Activated naive CD4-positive, alpha-beta T cell (primary cell): ENCODE measurements around the gene SCAMP2.
"Not testable (repeated sequence)": the region's sequence is repeated elsewhere in the genome, so short reads cannot be mapped to it uniquely, and the experiment has no call there.

Source experiments
- DNase-seq, 4 experiments: peaks; one replicate each; lab custom pipeline; 2025; lab: John Stamatoyannopoulos, UW

The SCAMP2 gene

DNA sequence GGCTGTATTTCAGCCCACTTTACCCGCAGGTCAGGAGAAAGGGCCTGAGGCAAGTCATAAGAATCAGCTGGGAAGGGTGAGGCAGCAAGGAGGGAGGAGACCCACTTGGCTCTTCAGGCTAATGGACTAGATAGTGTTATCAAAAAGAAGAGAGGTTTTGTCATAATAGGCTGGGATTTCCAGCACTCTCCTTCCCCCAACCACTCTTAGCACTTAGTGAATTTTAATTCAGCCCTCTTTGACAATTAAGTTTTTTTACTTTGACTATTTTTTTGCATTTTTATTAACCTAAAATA lies 17.4 kb upstream of the SCAMP2 start:
- DNase-seq = no peak

DNA sequence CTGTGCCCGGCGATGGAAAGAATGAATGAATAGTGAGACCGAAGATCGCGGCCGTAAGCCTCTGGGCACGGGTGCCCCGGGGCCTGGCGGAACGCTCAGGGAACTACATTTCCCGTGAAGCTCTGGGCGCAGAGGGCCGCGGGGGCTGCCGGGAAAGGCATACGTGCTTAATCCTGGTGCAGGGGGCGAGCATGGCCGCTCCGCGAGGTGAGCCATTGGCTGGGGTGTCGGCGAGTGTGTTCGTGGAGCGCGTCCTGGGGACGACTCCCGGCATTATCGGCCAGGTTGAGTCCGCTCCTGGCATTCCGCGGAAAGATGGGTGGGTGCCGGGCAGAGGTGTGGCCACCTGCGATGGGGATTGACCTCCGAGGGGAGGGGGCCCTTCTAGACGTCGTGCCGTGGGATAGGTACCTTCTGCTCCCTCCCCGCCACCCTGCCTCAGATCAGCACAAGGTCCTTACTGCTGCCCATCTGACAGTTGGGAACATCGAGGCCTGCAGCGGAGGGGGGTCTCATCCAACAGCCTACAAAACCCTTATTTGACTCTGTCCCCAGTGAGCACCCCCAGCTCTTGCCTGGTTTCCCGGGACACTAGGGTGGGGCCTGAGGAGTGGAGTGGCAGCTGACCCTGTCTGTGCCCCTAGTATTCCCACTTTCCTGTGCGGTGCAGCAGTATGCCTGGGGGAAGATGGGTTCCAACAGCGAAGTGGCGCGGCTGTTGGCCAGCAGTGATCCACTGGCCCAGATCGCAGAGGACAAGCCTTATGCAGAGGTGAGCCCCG lies 16.9 kb upstream of the SCAMP2 start, which contains the start of gene MPI:
TSS of gene MPI (plus strand) at position 160 of the 782 bp plus-strand sequence. CDS start at position 192, 32 bp downstream.
- DNase-seq = peak; percentile 49 to 81 (median 70)

DNA sequence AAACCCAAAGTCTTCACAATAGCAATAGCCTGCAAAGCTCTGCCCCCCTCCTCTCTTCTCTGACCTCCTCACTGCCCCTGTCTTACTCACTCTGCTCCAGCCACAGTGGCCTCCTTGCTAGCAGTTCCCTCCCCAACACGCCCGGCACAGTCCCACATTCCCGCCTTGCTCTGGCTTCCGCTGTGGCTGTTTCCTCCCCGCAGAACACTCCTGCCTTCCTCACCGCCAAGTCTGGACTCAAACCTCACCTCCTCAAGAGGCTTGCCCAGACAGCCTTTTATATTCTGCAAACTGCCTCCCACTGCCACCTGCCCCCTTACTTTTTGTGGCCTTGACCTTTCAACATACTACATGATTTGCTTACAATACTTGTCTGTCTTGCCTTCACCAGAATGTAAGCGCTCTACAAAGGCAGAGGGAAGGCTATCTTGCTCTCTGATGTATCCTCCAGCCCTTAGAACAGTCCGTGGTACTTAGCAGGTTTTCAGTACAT lies 16.3 kb upstream of the SCAMP2 start:
- no peak for DNase-seq

DNA sequence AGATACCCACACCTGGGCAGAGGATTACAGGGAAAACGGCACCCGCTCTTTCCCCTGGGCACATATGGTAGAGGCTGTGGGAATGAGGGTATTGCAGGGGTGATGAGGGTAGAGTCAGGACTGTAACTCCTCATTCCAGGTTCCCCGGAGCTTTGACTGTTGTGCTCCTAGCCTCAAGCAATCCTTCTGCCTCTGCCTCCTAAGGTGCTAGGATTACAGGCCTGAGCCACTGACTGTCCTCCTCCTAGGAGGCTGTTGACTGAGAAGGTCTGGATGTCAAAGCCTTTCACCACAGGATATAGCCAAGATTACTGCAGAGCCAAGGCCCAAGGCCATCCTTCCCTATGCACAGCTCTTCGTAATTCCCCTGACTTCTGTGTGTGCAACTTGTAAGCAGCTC lies 15.6 kb upstream of the SCAMP2 start:
- DNase-seq = no peak

DNA sequence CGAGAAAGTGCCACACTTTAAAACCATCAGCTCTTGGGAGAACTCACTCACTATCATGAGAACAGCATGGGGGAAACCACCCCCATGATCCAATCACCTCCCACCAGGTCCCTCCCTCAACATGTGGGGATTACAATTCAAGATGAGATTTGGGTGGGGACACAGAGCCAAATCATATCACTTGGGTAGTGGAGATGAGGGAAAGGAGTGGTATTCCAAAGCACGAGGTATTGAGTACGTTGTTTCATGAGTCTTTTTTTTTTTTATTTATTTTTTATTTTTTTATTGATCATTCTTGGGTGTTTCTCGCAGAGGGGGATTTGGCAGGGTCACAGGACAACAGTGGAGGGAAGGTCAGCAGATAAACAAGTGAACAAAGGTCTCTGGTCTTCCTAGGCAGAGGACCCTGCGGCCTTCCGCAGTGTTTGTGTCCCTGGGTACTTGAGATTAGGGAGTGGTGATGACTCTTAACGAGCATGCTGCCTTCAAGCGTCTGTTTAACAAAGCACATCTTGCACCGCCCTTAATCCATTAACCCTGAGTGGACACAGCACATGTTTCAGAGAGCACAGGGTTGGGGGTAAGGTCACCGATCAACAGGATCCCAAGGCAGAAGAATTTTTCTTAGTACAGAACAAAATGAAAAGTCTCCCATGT lies 14.5 kb upstream of the SCAMP2 start:
- DNase-seq = not testable (repeated sequence)

DNA sequence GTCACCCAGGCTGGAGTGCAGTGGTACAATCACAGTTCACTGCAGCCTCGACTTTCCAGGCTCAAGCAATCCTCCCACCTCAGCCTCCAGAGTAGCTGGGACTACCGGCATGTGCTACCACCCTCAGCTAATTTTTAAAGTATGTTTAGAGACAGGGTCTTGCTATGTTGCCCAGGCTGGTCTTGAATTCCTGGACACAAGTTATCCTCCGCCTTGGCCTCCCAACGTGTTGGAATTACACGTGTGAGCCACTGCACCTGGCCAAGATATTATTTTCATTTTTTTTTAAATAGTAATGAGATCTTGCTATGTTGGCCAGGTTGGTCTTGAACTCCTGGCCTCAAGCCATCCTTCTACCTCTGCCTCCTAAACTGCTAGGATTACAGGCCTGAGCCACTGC lies 12.3 kb upstream of the SCAMP2 start:
- no peak for DNase-seq

DNA sequence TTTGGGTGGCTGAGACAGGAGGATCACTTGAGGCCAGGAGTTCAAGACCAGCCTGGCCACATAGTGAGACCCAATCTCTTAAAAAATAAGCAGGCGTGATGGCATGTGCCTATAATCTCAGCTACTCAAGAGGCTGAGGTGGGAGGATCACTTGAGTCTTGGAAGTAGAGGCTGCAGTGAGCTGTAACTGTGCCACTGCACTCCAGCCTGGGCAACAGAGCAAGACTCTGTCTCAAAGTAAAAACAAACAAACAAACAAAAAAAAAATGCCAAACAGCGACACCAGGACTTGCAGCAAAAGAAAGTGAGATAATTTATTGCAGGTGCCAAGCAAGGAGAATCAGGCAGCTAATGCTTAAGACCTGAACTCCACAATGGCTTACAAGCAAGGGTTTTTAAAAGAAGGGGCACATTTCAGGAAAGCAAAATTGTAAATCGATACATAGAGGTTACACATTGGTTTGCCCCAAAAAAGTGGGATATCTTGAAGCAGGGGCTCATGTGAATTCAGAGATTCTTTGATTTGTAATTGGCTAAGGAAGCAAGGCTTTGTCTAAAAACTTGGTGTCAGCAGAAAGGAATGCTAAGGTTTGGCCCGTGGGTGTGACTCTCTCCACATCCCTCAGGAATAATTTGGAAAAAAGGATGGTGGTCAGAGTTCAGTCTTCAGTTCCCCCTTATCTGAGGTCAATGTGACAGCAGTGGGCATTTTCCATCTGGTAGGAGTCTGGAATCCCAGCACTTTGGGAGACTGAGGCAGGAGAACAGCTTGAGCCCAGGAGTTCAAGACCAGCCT lies 11.5 kb upstream of the SCAMP2 start:
- no peak for DNase-seq

DNA sequence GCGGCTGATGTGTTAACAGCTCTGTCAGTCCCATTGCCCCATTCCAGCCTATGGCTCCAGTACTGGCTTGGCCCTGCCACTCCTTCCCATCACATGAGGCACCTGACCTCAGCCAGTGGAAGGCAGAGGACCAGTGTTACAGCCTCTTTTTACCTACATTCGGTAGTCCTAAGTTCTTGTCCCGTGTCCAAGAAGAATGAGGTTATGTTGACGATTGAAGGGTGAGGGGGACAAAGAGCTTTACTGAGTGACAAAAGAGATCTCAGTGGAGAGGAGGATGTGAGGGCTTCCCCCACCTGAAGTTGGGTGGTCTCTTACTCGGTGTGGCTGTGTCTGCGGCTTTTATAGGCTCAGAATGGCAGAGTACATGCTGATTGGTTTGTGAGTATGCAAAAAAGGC lies 9.4 kb upstream of the SCAMP2 start:
- no peak for DNase-seq

DNA sequence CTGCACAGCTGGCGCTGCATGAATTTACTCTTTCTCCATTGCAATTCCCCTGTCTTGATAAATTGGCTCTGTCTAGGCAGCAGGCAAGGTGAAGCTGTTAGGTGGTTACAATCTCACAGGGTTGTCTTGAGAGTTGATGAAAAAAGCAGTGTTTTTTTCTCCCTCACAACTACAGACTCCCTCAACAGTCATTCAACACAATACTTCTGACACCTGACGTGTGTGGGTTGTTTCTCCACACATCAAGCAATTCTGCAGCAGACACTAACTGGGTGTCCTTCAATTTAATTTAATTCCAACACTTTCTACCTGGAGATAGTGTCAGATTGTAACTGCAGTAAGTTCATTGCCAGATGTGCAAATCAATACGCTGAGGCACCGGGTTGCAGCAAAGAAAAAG lies 5.1 kb upstream of the SCAMP2 start:
- no peak for DNase-seq

DNA sequence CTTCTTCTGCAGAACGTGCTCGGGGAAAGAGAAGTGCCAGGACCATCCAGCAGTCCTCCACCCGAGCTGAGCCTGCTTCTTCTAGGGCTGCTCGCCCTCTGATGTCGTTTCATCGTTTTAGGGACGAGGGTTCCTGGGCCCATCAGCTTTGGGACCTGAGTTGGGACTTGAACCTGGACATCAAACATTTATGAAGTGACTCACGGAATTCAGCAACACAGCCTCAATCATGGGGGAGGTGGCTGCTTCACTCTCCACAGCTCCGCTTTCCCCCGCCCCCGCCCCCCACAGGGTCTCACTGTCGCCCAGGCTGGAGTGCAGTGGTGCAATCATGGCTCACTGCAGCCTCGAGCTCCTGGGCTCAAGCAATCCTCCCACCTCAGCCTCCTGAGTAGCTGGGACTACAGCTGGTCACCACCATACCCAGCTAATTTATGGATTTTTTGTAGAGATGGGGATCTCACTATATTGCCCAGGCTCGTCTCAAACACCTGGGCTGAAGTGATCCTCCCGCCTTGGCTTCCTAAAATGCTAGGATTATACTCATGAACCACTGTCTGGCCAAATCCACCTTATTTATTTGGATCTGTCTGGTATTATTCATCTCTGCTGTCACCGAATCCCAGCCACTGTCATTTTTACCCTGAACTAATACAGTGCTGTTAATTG lies 725 bp upstream of the SCAMP2 start:
- DNase-seq = no peak

DNA sequence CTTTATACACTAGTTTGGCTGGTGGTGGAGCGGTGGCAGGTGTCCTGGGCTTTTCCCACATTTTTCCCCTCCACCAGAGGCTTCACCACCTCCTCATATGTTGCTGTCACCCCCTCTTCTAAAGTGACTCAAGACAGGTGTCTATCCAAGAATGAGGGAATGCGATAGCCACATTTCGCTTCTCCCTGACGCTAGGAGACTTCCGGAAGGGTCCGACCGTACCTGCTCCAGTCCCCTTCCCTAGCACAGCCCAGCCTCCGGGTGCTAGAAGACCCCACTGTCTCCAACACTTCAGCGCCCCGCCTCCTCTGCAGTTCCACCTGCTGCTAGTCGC lies 496 bp downstream of the SCAMP2 start:
- no peak for DNase-seq

DNA sequence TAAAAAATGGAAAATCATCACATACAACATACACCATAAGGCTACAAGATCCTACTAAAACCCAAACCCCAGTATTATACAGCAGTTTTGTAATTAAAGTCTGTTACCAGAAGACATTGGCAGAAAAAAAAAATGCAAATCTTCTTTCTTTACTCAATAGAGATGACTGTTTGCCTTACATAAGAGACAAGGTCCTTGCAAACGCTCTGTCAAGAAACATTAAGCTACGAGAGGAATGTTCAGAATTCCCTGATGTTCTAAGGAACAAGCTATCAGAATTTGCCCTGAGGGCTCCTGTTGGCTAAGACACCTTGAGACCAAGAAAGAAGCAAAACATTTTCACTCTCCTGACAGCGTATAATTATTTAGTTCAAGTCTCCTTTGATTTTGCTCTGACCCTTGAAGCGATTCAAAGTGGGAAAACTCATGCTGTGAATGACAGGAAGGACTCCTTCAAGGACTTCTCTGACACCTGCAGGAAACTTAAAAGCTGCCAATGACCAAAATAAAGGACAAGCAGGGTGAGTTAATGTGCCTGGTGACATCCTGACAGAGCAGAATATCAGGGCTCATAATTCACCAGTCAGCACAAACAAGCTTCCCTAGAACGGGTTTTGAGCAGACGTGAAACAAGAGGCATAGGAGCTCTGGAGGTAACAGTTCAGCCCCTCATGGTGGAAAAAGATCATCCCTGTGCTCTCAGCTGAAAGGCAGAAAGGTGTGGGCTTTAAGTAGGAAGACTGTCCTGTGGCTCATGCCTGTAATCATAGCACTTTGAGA lies 2.5 kb downstream of the SCAMP2 start:
- no peak for DNase-seq

DNA sequence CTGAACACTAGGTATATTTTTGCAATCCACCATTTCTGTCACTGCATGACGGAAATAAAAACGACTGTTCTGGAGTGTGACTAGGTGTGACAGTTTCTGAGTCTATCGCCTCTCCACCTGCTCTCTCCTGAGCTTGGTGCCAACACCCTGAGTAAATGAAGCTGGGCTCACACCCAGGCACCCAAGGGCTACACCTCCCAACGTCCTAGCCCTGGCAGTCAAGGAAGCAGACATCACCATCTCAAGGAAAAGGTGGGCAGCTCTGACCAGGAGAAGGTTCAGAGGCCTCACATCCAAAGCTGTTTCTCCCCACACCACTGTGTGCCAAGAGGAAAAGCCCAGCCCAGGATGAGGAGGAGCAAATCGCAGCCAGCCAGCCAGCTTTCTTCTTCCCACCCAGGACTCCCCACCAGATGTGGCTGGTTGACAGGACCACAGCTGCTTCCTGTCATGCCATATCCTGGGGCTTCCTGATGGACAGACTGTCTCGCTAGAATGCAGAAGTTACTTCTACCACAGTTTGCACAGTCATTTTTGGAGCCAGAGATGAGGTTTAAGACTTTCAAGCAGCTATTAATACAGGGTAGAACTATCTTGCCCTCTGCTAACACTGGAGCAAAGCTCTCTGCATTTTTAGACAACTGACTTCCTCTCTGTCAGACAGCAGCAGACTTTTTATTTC lies 3.3 kb downstream of the SCAMP2 start:
- no peak for DNase-seq

DNA sequence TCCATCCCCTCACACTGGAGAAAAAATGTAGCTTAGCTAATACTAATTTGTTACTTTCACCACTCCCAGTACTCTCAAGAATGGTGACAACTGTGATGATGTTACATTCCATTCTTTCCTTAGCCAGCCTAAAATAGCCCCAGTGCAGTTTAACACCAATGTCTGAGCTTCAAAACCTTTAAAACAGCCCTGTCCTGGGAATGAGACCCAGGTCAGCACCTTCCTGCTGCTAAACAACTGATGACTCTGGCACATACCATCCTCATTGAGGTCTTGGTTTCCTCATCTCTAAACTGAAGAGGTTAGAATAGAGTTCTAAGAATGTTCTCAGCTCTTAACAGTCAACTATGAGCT lies 3.8 kb downstream of the SCAMP2 start:
- DNase-seq = no peak

DNA sequence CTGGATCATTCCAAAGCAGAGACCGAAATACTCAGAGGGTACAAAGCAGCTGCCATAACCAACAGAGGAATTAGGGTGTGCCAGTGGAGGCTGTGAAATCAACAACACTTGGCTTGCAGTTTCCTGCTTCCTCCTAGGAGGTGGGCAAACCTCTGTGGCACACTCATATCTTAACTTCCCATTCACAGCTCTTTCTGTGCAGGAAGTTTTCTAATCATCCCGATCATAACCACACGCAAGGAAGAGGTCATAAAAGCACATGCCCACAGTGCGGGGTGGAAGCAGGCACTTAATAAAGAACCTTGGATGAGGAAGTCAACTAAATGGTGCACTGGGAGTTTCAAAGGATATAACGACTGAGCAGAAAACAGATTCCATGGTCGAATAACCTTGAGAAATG lies 5.1 kb downstream of the SCAMP2 start:
- DNase-seq = no peak

DNA sequence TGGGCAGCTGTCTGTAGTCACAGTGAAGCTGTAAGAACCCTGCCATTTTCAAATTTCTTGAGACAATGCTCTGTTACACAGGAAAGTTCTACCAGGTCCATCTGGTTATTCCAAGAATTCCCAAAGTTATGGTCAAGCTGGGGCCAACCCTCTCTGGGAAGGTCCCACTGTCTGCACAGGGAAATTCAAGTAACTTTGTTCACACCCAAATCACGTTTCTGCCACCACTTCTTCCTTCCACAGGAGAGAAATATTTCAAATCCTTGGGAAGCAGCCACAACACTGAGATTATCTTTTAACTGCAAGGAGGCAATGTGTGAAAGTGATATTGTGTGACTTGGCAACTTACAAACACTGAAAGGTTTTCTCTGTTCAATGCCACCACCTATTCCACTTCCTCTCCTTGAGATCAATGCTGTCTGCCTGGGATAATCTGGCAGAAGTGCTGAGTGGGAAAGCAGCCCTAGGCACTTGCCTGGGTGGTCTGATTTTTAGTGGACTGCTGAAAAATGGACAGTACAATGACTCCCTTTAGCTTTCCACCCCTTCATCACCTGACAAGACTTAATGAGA lies 5.6 kb downstream of the SCAMP2 start:
- DNase-seq = no peak

DNA sequence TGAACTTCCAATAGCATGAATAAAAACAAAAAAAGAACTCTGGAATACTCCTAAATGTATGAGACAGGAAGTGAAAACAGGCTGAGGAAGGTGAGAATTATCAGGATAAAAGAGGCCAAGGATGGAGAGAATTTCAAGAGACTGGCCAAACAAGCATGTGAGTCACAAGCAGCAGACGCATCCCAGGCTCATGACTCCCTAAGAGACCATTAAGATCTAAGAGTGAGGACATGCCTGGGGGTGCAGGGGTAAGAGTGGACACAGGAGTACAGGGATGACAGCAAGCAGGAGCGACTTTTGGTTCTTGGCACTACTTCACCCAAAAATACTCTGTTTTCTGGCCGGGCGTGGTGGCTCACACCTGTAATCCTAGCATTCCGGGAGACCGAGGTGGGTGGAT lies 7.1 kb downstream of the SCAMP2 start:
- DNase-seq = no peak

DNA sequence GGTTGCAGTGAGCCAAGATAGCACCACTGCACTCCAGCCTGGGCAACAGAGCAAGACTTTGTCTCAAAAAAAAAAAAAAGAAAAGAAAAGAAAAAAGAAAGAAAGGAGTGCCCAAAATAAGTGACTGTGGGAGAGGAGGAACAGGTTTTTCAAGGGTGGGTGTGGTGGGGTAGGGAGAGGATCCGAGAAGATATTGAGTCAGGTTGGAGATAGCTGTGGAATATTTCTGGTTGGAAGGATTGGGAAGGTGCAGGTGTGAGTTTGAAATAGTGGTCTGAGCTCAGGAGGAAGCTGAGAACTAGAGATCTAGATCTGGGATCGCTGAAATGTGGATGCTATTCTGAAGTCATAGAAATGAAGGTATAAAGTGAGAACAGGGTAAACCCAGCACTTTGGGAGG lies 7.8 kb downstream of the SCAMP2 start:
- DNase-seq = no peak

DNA sequence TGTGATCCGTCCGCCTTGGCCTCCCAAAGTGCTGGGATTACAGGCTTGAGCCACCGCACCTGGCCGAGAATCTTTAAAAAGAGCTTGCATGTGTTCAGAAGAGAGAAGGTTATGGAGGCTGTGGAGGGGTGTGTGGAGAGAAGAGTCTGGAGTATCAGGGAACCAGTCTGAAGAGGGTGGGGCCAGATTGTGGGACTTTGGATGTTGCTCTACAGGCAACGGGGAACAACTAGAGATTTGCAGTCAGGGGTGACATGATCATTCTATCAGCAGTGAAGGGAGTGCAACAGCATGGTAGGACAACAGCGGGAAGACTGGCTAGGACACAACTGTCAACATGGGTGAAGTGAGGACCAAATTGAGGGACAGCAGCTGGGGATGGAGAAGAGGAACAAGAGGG lies 8.9 kb downstream of the SCAMP2 start:
- DNase-seq = no peak

DNA sequence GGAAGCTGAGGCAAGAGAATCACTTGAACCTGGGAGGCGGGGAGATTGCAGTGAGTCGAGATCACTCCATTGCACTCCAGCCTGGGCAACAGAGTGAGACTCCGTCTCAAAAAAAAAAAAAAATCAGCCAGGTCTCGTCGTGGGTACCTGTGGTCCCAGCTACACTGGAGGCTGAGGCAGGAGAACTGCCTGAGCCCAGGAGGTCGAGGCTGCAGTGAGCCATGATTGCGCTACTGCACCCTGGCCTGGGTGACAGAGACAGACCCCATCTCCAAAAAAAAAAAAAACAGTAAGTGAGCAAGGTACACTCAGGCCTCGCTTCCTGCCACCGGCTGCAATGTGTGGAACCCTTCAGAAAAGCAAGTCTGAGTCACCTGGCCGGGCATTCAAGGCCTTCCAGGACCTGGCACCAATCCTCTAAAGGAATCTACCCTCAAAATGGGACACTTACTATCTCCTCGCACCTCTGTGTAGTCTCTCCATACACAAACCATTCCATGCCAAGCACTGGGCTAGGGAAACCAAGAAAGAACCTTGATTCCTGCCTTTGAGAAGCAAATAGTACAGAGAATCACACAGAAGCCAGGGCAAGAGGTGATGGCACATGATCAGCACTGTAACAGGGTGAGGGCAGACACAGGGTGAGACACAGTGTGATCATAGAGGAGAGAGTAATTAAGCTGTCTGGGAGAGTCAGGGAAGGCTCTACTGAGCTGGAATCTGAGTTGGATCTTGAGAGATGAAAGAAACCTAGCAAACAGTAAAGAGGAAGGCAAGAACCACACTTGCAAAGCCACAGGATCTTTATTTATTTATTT lies 9.7 kb downstream of the SCAMP2 start:
- no peak for DNase-seq
